ENCODE measurements around the gene RTL10. TPM values are rescaled to one million over a fixed set of nuclear protein-coding genes. Genes with fewer than 3 reads are reported as not detected.

RTL10 gene
- total RNA-seq, 1 donor from 2014 or later: 27.2 TPM

GRCh38 chr22:19807161-19807913, 47.3 kb downstream of the RTL10 start:
- Mint-ChIP-seq H3K36me3 (ENCODE audit: insufficient read depth) (no peaks in the 10 kb centered on the region), H3K27ac (peak overlapping the region; percentile 90), H3K9me3 (ENCODE audit: low read depth) (no peaks in the 10 kb centered on the region), H3K27me3 (no peaks in the 10 kb centered on the region), H3K4me3 (ENCODE audit: low read depth) (no peak overlapping the region), H3K4me1 (ENCODE audit: low read depth) (no peaks in the 10 kb centered on the region)
- TF ChIP-seq CTCF (IDR thresholded peaks at IDR 0.05; ENCODE audit: unreplicated experiment): no peak
- DNase-seq (ENCODE audit: low spot score, unreplicated experiment): no peak

- Mint-ChIP-seq H3K27ac (peak overlapping the region; percentile 90), H3K27me3 (no peaks in the 10 kb centered on the region), H3K36me3 (ENCODE audit: insufficient read depth) (no peaks in the 10 kb centered on the region), H3K4me1 (ENCODE audit: low read depth) (no peaks in the 10 kb centered on the region), H3K9me3 (ENCODE audit: low read depth) (no peaks in the 10 kb centered on the region), H3K4me3 (ENCODE audit: low read depth) (no peak overlapping the region)
- TF ChIP-seq CTCF (IDR thresholded peaks at IDR 0.05; ENCODE audit: unreplicated experiment): no peak
- DNase-seq (ENCODE audit: low spot score, unreplicated experiment): no peak
Observed at GRCh38 chr22:19806213-19807160, 48.2 kb downstream of the RTL10 start.

- no peaks in the 10 kb centered on the region for H3K36me3 Mint-ChIP-seq (ENCODE audit: insufficient read depth)
- H3K9me3 Mint-ChIP-seq (ENCODE audit: low read depth): no peaks in the 10 kb centered on the region
- no peaks in the 10 kb centered on the region for H3K4me1 Mint-ChIP-seq (ENCODE audit: low read depth)
- H3K4me3 Mint-ChIP-seq (ENCODE audit: low read depth): no peak overlapping the region
- H3K27ac Mint-ChIP-seq: no peak overlapping the region
- no peaks in the 10 kb centered on the region for H3K27me3 Mint-ChIP-seq
- DNase-seq (ENCODE audit: low spot score, unreplicated experiment): no peak
- TF ChIP-seq CTCF (IDR thresholded peaks at IDR 0.05; ENCODE audit: unreplicated experiment): no peak
Observed at GRCh38 chr22:19805821-19806212, 48.9 kb downstream of the RTL10 start.

Other genes starting within 250 kb of the RTL10 start
- gene SEPTIN5, start 140.4 kb downstream of the RTL10 start, total RNA-seq: 32.0 and 34.5 TPM in 2 replicates
- gene GP1BB, start 131.3 kb downstream of the RTL10 start, total RNA-seq: 5.8 and 7.7 TPM in 2 replicates
- 4.2 and 5.9 TPM in 2 replicates for gene TBX1, start 94.1 kb downstream of the RTL10 start, total RNA-seq
- gene GNB1L, start within 50 bp of the RTL10 start, total RNA-seq: 9.0 and 9.9 TPM in 2 replicates
- gene COMT, start 86.9 kb upstream of the RTL10 start, total RNA-seq: 48.7 and 58.2 TPM in 2 replicates
- gene TXNRD2, start 86.9 kb upstream of the RTL10 start, total RNA-seq: 14.0 and 14.3 TPM in 2 replicates
- gene ARVCF, start 161.9 kb upstream of the RTL10 start, total RNA-seq: 95.3 and 101 TPM in 2 replicates
- 19.9 and 21.8 TPM in 2 replicates for gene TANGO2, start 166.2 kb upstream of the RTL10 start, total RNA-seq
- gene DGCR8, start 225.4 kb upstream of the RTL10 start, total RNA-seq: 75.8 and 79.8 TPM in 2 replicates